H9 (cell line): Measurements from ENCODE around the gene NT5DC4. TPM values are rescaled to one million over a fixed set of nuclear protein-coding genes. Genes with fewer than 3 reads are reported as not detected.

Experiments used
- DNase-seq: peaks from one replicate; pipeline ENCODE4 v3.0.0-alpha.2; 2017
- H2AFZ ChIP-seq: one replicate; pipeline ENCODE4 v1.6.1; 2013; ENCODE audit warnings: mild to moderate bottlenecking, low read length, control low read depth, moderate library complexity
- H2AK5ac ChIP-seq: 2 replicates; pipeline ENCODE4 v1.6.1; 2013; ENCODE audit warnings: low read length, control low read depth, mixed read lengths; ENCODE audit not compliant: insufficient read length
- H2BK120ac ChIP-seq: one replicate; pipeline ENCODE4 v1.6.1; 2013; ENCODE audit warnings: low read depth, mild to moderate bottlenecking, low read length, control low read depth, inconsistent platforms; ENCODE audit not compliant: poor library complexity, severe bottlenecking
- H2BK12ac ChIP-seq: 2 replicates; pipeline ENCODE4 v1.6.1; 2013; ENCODE audit warnings: low read length, control low read depth, mixed read lengths, low read depth; ENCODE audit not compliant: insufficient read length
- H2BK15ac ChIP-seq: 2 replicates; pipeline ENCODE4 v1.6.1; 2013; ENCODE audit warnings: low read depth, low read length, control low read depth
- H2BK20ac ChIP-seq: one replicate; pipeline ENCODE4 v1.6.1; 2013; ENCODE audit warnings: low read depth, mild to moderate bottlenecking, low read length, control low read depth, inconsistent platforms; ENCODE audit not compliant: poor library complexity, severe bottlenecking
- H2BK5ac ChIP-seq: 2 replicates; pipeline ENCODE4 v1.6.1; 2013; ENCODE audit warnings: low read length, control low read depth, mixed read lengths; ENCODE audit not compliant: insufficient read length
- H3K14ac ChIP-seq: 2 replicates; pipeline ENCODE4 v1.6.1; 2013; ENCODE audit warnings: low read length, control low read depth; ENCODE audit not compliant: insufficient read depth
- H3K18ac ChIP-seq: 2 replicates; pipeline ENCODE4 v1.6.1; 2013; ENCODE audit warnings: low read depth, mild to moderate bottlenecking, mixed read lengths, low read length, control low read depth; ENCODE audit not compliant: insufficient read length
- H3K23ac ChIP-seq: 2 replicates; pipeline ENCODE4 v1.6.1; 2013; ENCODE audit warnings: low read length, control low read depth, mixed read lengths, low read depth; ENCODE audit not compliant: insufficient read length
- H3K23me2 ChIP-seq: 2 replicates; pipeline ENCODE4 v1.6.1; 2013; ENCODE audit warnings: low read depth, mild to moderate bottlenecking, mixed read lengths, low read length, control low read depth; ENCODE audit not compliant: insufficient read length, poor library complexity, severe bottlenecking
- H3K27ac ChIP-seq: 2 replicates; pipeline ENCODE4 v1.5.1; 2013; ENCODE audit warnings: low read length, control low read depth, mixed read lengths, low read depth; ENCODE audit not compliant: insufficient read length
- H3K27me3 ChIP-seq: 2 replicates; pipeline ENCODE4 v1.6.1; 2013; ENCODE audit warnings: low read length, control low read depth, inconsistent platforms; ENCODE audit not compliant: insufficient read depth
- H3K4ac ChIP-seq: 2 replicates; pipeline ENCODE4 v1.6.1; 2013; ENCODE audit warnings: low read depth, mild to moderate bottlenecking, control low read depth, inconsistent platforms, low read length, moderate library complexity
- H3K4me1 ChIP-seq: 2 replicates; pipeline ENCODE4 v1.6.1; 2013; ENCODE audit warnings: low read length, control low read depth, inconsistent platforms; ENCODE audit not compliant: insufficient read depth
- H3K4me2 ChIP-seq: 2 replicates; pipeline ENCODE4 v1.6.1; 2013; ENCODE audit warnings: low read length, control low read depth, mixed read lengths; ENCODE audit not compliant: insufficient read length, insufficient read depth
- H3K56ac ChIP-seq: 2 replicates; pipeline ENCODE4 v1.6.1; 2013; ENCODE audit warnings: low read depth, mild to moderate bottlenecking, mixed read lengths, low read length, control low read depth; ENCODE audit not compliant: insufficient read length
- H3K79me1 ChIP-seq: 2 replicates; pipeline ENCODE4 v1.6.1; 2013; ENCODE audit warnings: low read depth, mild to moderate bottlenecking, moderate library complexity, low read length, control low read depth, inconsistent platforms; ENCODE audit not compliant: insufficient read depth, poor library complexity, severe bottlenecking
- H3K79me2 ChIP-seq: 2 replicates; pipeline ENCODE4 v1.6.1; 2013; ENCODE audit warnings: low read length, control low read depth, inconsistent platforms; ENCODE audit not compliant: insufficient read depth
- H3K9ac ChIP-seq: 2 replicates; pipeline ENCODE4 v1.6.1; 2013; ENCODE audit warnings: low read length, control low read depth, mixed read lengths; ENCODE audit not compliant: insufficient read length; ENCODE audit errors: extremely low read depth
- H3K9me3 ChIP-seq: one replicate; pipeline ENCODE4 v1.6.1; 2013; ENCODE audit warnings: low read depth, low read length, inconsistent platforms; ENCODE audit not compliant: control insufficient read depth
- H3T11ph ChIP-seq: one replicate; pipeline ENCODE4 v1.6.1; 2013; ENCODE audit warnings: mild to moderate bottlenecking, low read length, control low read depth, inconsistent platforms
- H4K20me1 ChIP-seq: one replicate; pipeline ENCODE4 v1.6.1; 2013; ENCODE audit not compliant: control insufficient read depth, insufficient read length, insufficient read depth
- H4K5ac ChIP-seq: 2 replicates; pipeline ENCODE4 v1.6.1; 2013; ENCODE audit warnings: low read depth, mild to moderate bottlenecking, mixed read lengths, low read length, control low read depth; ENCODE audit not compliant: insufficient read length
- H4K8ac ChIP-seq: replicated peaks from 2 replicates; pipeline ENCODE4 v1.6.1; 2013; ENCODE audit warnings: low read length, control low read depth, mixed read lengths, low read depth; ENCODE audit not compliant: insufficient read length
- H4K91ac ChIP-seq: 2 replicates; pipeline ENCODE4 v1.6.1; 2013; ENCODE audit warnings: low read depth, mild to moderate bottlenecking, moderate library complexity, mixed read lengths, low read length, control low read depth; ENCODE audit not compliant: insufficient read length
- H3K27ac Mint-ChIP-seq, 3 experiments: 2 replicates in 2 of 3; 3 replicates in 1 of 3; pipeline ENCODE4 v1.8.0; 2020 to 2021; ENCODE audit warnings: mixed read lengths in 3 of 3, mild to moderate bottlenecking in 1 of 3, moderate library complexity in 1 of 3
- H3K27me3 Mint-ChIP-seq: 2 replicates; pipeline ENCODE4 v1.8.0; 2021; ENCODE audit warnings: low read depth, mild to moderate bottlenecking, moderate library complexity, mixed read lengths
- H3K36me3 Mint-ChIP-seq, 3 experiments: 2 replicates in 2 of 3; 3 replicates in 1 of 3; pipeline ENCODE4 v1.8.0; 2020 to 2021; ENCODE audit warnings: low read depth in 3 of 3, mixed read lengths in 3 of 3; ENCODE audit not compliant: insufficient read depth in 1 of 3
- H3K4me1 Mint-ChIP-seq, 2 experiments: 2 replicates each; pipeline ENCODE4 v1.8.0; 2020; ENCODE audit warnings: mixed read lengths in 2 of 2
- H3K4me3 Mint-ChIP-seq, 2 experiments: 2 replicates in 1 of 2; 3 replicates in 1 of 2; pipeline ENCODE4 v1.8.0; 2020 to 2021; ENCODE audit warnings: mild to moderate bottlenecking in 2 of 2, mixed read lengths in 2 of 2, moderate library complexity in 1 of 2
- H3K9me3 Mint-ChIP-seq, 2 experiments: 2 replicates in 1 of 2; 3 replicates in 1 of 2; pipeline ENCODE4 v1.8.0; 2020; ENCODE audit warnings: mild to moderate bottlenecking in 2 of 2, mixed read lengths in 2 of 2, moderate library complexity in 1 of 2
- CTCF ChIP-seq: fragments of 200-600 bp; sonication (generic); conservative IDR thresholded peaks from 3 replicates; pipeline ENCODE4 v1.8.0; 2021; ENCODE audit warnings: antibody characterized with exemption, mild to moderate bottlenecking
- WGBS: extraction: QIAGEN DNeasy Blood & Tissue Kit; methylation state at CpG from one replicate; pipeline ENCODE4 v1.1.7; 2013; ENCODE audit warnings: missing lambda C conversion rate, low lambda C conversion rate, mixed read lengths; ENCODE audit not compliant: insufficient read length; ENCODE audit errors: extremely low coverage; 5-methylcytosine and 5-hydroxymethylcytosine counted together
- total RNA-seq: library from RNA; stranded (reverse); gene quantifications from 2 replicates; pipeline ENCODE4 v1.2.1, GENCODE V29; 2021

Gene NT5DC4
- total RNA-seq, 1 experiment from 2014 or later = not detected

DNA sequence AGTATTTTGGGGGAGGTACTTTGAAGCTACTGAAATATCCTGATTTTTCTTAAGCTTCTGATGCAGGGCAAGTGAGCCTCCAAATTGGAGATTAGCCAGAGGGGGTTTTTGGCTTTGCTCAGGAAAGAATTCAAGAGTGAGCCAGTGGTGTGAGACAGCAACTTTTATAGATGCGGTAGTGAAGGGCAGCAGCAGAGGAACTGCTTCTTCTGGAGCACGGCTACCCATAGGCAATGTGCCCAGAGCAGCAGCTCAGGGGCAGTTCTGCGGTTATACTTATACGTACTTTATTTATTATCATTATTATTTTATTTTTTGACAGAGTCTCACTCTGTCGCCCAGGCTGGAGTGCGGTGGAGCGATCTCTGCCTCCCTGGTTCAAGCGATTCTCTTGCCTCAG is 19.8 kb upstream of the NT5DC4 start:
- no peak overlapping the region for H2AFZ ChIP-seq
- no peak overlapping the region for H2AK5ac ChIP-seq
- no peak overlapping the region for H3K27ac ChIP-seq
- H3K18ac ChIP-seq = no peak overlapping the region
- H2BK12ac ChIP-seq = no peak overlapping the region
- no peak overlapping the region for H4K91ac ChIP-seq
- H3K79me1 ChIP-seq = no peaks in the 10 kb centered on the region
- H2BK120ac ChIP-seq = no peak overlapping the region
- H3K27me3 ChIP-seq = no peaks in the 10 kb centered on the region
- H3K4me3 Mint-ChIP-seq = no peak overlapping the region
- H3T11ph ChIP-seq = no peak overlapping the region
- H4K20me1 ChIP-seq = no peaks in the 10 kb centered on the region
- H3K56ac ChIP-seq = no peak overlapping the region
- no peak overlapping the region for H3K14ac ChIP-seq
- H3K4me1 ChIP-seq = no peaks in the 10 kb centered on the region
- H3K4me2 ChIP-seq = no peak overlapping the region
- no peak overlapping the region for H2BK15ac ChIP-seq
- H3K9ac ChIP-seq = no peak overlapping the region
- no peak for TF ChIP-seq CTCF
- H3K79me2 ChIP-seq = no peaks in the 10 kb centered on the region
- H3K9me3 Mint-ChIP-seq = no peaks in the 10 kb centered on the region
- H2BK5ac ChIP-seq = no peak overlapping the region
- DNase-seq = no peak
- no peak overlapping the region for H2BK20ac ChIP-seq
- no peak overlapping the region for H4K8ac ChIP-seq
- H3K36me3 Mint-ChIP-seq = no peaks in the 10 kb centered on the region
- H3K4me1 Mint-ChIP-seq = no peaks in the 10 kb centered on the region
- no CpG with 5 or more reads among the region's 8 CpGs for WGBS
- peaks cover 8% of the 10 kb centered on the region; the same call in 1 of the 2 replicates for H3K27me3 Mint-ChIP-seq
- H3K9me3 ChIP-seq = no peaks in the 10 kb centered on the region
- H3K23me2 ChIP-seq = no peaks in the 10 kb centered on the region
- no peak overlapping the region for H3K4ac ChIP-seq
- no peak overlapping the region for H4K5ac ChIP-seq
- H3K27ac Mint-ChIP-seq = no peak overlapping the region
- no peak overlapping the region for H3K23ac ChIP-seq
